Posterior vena cava (tissue), 2 donors: Measurements from ENCODE around the gene FAM210A. TPM values are rescaled to one million over a fixed set of nuclear protein-coding genes. Genes with fewer than 3 reads are reported as not detected.

Experiments used
- DNase-seq: peaks from one replicate; pipeline ENCODE4 v3.0.0-alpha.2; 2020; ENCODE audit warnings: low spot score
- intact Hi-C, 2 donors: fragments of 100-400 bp; cut with DNase I; formaldehyde crosslinking; loops; one replicate each; pipeline versions ENCODE4 v1.14.1 to v1.14.2; 2022 to 2023
- total RNA-seq, 2 donors: library from RNA; stranded (reverse); fragmentation: NEBNext Ultra II Directional; extraction: Animal tissue kit (Norgen Biotek cat#: 25700); gene quantifications; one replicate each; pipeline ENCODE4 v1.2.1, GENCODE V29; 2021
- donor health status: DM: yes; HTN: yes; CAD: no.
- donor health status: DM: yes; HTN: yes; CAD: no.

Gene FAM210A
- total RNA-seq, 2 donors from 2014 or later, result 12.9 to 18.4 TPM

DNA sequence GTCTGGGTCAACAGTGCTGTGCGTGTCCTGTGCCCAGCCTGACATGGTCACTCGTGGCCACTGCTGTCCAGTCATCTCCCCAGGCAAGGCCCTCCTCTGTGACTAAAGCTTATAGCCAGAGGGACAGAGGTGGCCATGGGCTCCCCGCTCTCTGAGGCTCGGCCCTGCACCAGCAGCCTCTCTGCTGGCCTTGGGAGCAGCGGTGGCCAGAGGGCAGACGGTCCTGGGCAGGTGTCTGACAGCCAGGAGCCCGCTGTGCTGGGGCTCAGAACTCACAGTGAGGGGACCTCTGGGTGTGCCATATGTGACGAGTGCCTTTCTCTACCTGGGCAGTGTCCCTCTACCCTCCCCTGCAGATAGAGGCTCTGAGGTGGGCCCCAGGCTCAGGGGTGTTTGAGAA is 98.7 kb downstream of the FAM210A start:
- peak; percentile 74 for DNase-seq
- intact Hi-C loops, result loop anchor here (5.0 to 10.0 kb wide), 2 partner anchors 410 to 413 kb away; partner anchors contain the start of gene LDLRAD4 (in 2 of the 2)

GRCh38 chr18:13626544-13626908 is 99.8 kb downstream of the FAM210A start:
- intact Hi-C loops, result loop anchor here (5.0 to 10.0 kb wide), 2 partner anchors 409 to 412 kb away; partner anchors contain the start of gene LDLRAD4 (in 2 of the 2)
- no peak for DNase-seq

GRCh38 chr18:13625843-13626543 is 100.4 kb downstream of the FAM210A start:
- no peak for DNase-seq
- intact Hi-C loops, result loop anchor here (5.0 to 10.0 kb wide), 2 partner anchors 409 to 411 kb away; partner anchors contain the start of gene LDLRAD4 (in 2 of the 2)

DNA sequence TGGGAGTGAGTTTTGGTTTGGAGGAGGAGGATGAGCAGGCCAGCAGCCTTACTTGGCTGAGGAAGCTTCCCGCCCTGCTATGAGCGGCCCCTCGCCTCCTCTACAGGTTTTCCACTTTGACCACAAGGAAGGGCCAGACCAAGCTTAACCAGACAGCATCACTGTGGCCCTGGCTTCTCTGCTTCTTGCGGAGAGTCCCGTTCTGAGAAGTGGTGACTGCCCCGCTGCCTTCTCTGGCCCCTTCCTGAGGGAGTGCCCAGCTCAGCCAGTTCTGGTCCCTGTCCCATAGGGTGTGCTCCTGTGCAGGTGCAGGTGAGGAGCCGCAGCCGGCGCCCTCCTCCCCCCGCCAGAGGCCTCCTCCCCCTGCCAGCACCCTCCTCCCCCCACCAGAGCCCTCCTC is 101.0 kb downstream of the FAM210A start:
- intact Hi-C loops, result loop anchor here (5.0 to 10.0 kb wide), 2 partner anchors 408 to 411 kb away; partner anchors contain the start of gene LDLRAD4 (in 2 of the 2)
- DNase-seq, result no peak

- intact Hi-C loops, result loop anchor here (5.0 to 10.0 kb wide), 4 partner anchors 407 to 692 kb away; partner anchors contain the start of gene LDLRAD4 (in 2 of the 2)
- peak; percentile 74 for DNase-seq
Observed at GRCh38 chr18:13624563-13625237, 101.7 kb downstream of the FAM210A start.

DNA sequence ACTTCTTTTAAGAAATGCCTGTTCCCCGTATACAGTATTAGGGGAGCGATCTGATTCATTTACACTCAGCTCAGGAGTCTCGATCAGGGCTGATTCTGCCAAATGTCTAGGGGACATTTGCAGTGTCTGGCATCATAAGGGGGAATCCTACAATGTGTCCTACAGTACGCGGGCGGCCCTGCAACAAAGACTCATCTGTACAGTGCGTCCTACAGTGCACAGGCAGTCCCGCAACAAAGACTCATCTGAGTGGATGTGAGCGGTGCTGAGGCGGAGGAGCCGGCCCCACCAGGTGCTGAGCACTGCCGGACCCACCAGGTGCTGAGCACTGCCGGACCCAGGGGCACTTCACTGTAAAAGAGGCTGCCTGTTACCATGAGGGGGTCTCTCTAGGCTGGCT is 102.5 kb downstream of the FAM210A start:
- intact Hi-C loops, result loop anchor here in 1 of 2 donors (5.0 to 10.0 kb wide), 3 partner anchors 409 to 692 kb away; partner anchors contain the start of gene LDLRAD4
- peak; percentile 79 for DNase-seq

GRCh38 chr18:13623348-13623747 is 103.0 kb downstream of the FAM210A start:
- intact Hi-C loops, result loop anchor here in 1 of 2 donors (5.0 to 10.0 kb wide), 3 partner anchors 409 to 691 kb away; partner anchors contain the start of gene LDLRAD4
- no peak for DNase-seq

- intact Hi-C loops, result loop anchor here in 1 of 2 donors (5.0 to 10.0 kb wide), 3 partner anchors 408 to 690 kb away; partner anchors contain the start of gene LDLRAD4
- no peak for DNase-seq
Observed at GRCh38 chr18:13622751-13623150, 103.6 kb downstream of the FAM210A start.

DNA sequence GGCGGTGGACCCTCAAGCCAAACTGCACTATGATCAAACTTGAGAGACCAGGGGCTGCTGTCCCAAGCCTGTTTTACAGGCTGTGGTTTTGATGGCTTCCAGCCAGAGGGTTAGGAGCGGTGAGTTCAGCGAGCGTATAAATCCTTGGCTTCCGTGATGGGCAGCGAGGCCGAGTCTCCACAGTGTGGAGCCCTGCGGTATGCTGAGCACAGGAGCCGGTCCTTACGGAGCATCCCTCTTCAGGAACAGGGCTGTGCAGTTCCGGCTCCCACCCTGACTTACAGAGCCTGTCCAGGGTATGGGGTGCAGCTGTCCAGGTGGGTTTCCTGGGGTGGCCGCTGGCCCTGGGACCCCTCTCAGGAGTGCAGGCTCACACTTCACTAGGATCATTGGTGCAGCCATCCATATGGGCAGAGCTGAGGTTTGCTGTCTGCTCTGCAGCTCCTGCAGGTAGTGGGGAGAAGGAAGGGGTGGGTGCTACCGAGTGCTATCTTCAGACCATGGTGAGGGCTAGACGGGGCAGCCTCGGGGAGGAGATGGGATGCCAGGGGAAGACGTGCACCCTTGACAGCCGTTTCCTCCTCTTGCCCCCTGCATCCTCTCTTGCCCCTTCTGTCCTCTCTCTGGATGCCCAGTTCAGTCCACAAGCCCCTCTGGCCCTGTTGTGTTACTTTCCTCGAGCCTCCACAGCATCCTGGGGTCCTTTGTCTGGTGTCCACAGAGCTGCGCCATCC is 104.3 kb downstream of the FAM210A start:
- DNase-seq, result no peak
- intact Hi-C loops, result loop anchor here in 1 of 2 donors (5.0 to 10.0 kb wide), 3 partner anchors 407 to 690 kb away; partner anchors contain the start of gene LDLRAD4

DNA sequence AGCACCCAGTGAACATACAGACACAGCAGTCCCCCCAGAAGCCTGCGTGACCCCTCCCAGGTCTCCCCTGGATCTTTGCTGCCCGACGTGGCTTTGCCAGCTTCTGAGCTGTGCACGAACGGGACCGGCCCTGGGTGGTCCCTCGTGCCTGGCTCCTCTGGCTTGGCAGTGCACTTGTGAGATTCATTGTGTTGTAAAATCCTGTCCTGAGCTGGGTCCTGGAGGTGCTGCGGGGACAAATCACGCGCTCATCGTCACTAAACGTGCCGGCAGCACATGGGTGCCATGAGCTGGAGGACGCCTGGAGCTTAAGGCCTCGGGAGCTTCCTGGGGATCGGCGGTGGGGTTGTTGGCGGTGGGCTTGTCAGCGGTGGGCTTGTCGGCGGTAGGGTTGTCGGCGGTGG is 104.9 kb downstream of the FAM210A start:
- intact Hi-C loops, result loop anchor here in 1 of 2 donors (5.0 to 10.0 kb wide), 3 partner anchors 407 to 689 kb away; partner anchors contain the start of gene LDLRAD4
- no peak for DNase-seq

GRCh38 chr18:13620818-13621445 is 105.4 kb downstream of the FAM210A start:
- intact Hi-C loops, result loop anchor here in 1 of 2 donors (5.0 to 10.0 kb wide), 3 partner anchors 406 to 689 kb away; partner anchors contain the start of gene LDLRAD4

GRCh38 chr18:13620206-13620672 is 106.1 kb downstream of the FAM210A start:
- intact Hi-C loops, result loop anchor here in 1 of 2 donors (5.0 to 10.0 kb wide), 3 partner anchors 405 to 688 kb away; partner anchors contain the start of gene LDLRAD4
- peak; percentile 77 for DNase-seq

More at GRCh38 chr18:13620818-13621445, 105.4 kb downstream of the FAM210A start:
- DNase-seq, result peak; percentile 74

DNA sequence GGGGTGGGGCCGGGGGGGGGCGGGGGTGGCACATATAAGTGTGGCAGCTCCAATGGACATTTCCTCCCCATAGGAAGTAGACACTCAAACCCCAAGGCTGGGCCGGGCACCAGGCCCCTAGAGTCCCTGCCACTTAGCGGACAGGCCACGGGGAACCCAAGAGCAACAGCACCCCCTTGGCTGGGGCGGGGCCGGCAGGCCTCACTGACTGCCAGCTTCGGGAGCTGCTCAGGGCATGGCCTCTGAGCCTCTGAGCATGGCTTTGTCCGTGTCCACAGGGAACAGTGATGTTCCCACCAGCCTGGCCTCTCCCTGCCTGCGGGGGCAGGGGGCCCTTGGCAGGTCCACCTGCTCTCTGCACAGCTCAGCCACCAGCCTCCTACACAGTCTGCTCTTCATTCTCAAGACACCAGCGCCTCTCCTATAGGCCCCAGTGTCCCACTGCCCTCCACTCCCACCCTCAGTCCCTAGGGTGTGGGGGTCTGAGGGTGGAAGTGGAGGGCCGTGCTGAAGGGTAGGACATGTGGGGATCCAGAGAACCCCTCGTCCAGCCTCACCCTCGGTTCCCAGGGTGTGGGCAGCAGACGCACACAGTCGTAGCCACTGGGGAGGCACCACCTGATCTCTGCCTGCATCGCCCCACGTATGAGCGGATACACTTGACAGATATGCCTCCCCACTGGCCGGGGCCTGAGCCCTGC is 106.7 kb downstream of the FAM210A start:
- DNase-seq, result no peak
- intact Hi-C loops, result loop anchor here (5.0 to 10.0 kb wide), 4 partner anchors 185 to 687 kb away; partner anchors contain the start of gene LDLRAD4 (in 1 of the 2)

DNA sequence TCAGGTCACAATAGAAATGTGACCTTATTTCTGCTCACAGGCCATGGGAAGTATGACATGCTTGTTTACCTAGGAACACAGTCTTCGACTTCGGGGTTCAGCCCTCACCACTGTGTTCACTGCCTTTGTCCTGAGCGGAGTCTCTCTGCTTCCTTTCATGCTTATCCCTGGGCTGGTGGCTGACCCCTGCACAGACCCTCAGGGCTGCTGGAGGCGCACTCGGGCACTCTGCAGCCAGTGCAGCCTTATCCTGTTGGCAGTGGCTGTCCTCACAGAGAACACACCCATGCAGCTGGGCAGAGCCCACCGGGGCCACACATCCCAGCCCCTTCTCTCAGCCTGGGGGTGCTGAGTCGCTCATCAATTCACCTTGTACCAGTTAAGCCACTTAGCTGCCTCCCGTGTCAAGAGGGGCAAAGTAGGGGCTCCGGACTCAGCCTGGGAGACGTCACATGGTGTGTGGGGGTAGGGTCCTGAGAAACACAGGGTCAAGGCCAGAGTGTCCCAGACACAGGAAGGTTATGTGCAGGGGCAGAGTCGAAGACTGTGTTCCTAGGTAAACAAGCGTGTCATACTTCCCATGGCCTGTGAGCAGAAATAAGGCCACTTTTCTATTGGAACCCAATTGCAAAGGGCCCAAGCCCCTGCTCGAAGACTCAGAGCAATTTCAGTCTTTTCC is 107.5 kb downstream of the FAM210A start:
- no peak for DNase-seq
- intact Hi-C loops, result loop anchor here in 1 of 2 donors (10.0 kb wide), 1 partner anchor 184 kb away; no protein-coding TSS in a partner anchor

GRCh38 chr18:13617826-13618515 is 108.4 kb downstream of the FAM210A start:
- intact Hi-C loops, result loop anchor here in 1 of 2 donors (10.0 kb wide), 1 partner anchor 183 kb away; no protein-coding TSS in a partner anchor
- no peak for DNase-seq

GRCh38 chr18:13616525-13617035 is 109.8 kb downstream of the FAM210A start:
- DNase-seq, result no peak
- intact Hi-C loops, result loop anchor here in 1 of 2 donors (10.0 kb wide), 1 partner anchor 182 kb away; no protein-coding TSS in a partner anchor
